AG04450 (cell line): ENCODE results near the gene NEGR1. TPM values are rescaled to one million over a fixed set of nuclear protein-coding genes. Genes with fewer than 3 reads are reported as not detected.

Experiments used
- CTCF ChIA-PET: fragments of 300-600, 350-600 bp; formaldehyde crosslinking; extraction: SDS; loops from one replicate; lab custom pipeline; 2022; ENCODE audit warnings: antibody characterized with exemption, inconsistent platforms; lab: Charles Lee
- POLR2A ChIA-PET: fragments of 350-600 bp; formaldehyde crosslinking; extraction: SDS; loops from one replicate; lab custom pipeline; 2021; ENCODE audit warnings: antibody characterized with exemption, inconsistent platforms; lab: Yijun Ruan, JAX
- DNase-seq: peaks from one replicate; pipeline ENCODE4 v3.0.0-alpha.2; 2011; ENCODE audit warnings: low read depth, low spot score
- H3K27ac ChIP-seq: one replicate; pipeline ENCODE4 v1.5.1; 2012; ENCODE audit warnings: low read depth, low read length, control low read depth
- H3K27me3 ChIP-seq: one replicate; pipeline ENCODE4 v1.6.0; 2012; ENCODE audit warnings: low read length; ENCODE audit not compliant: control insufficient read depth, insufficient read depth
- H3K4me3 ChIP-seq: 2 replicates; pipeline ENCODE4 v1.5.1; 2011; ENCODE audit warnings: mild to moderate bottlenecking, low read depth, low read length, control low read depth
- H3K9me3 ChIP-seq: 2 replicates; pipeline ENCODE4 v1.5.1; 2012; ENCODE audit warnings: low read length; ENCODE audit not compliant: control insufficient read depth, insufficient read depth
- polyA plus RNA-seq: library from polyadenylated mRNA; depleted of rRNA; stranded (reverse); fragments of >200 nt; gene quantifications from 2 replicates; pipeline ENCODE4 v1.2.3, GENCODE V29; 2011
- TF ChIP-seq, protein P1 (sequence below): IDR thresholded peaks from 2 replicates; pipeline ENCODE4 v1.5.1; 2011; ENCODE audit warnings: low read depth, low read length, control low read depth, inconsistent platforms

Gene NEGR1
- polyA plus RNA-seq, 1 experiment = 11.3 TPM

- CTCF ChIA-PET = interaction anchor here (1.9 kb wide), 1 partner anchor 26 kb away, joined by 6 read pairs; no protein-coding TSS in a partner anchor
- H3K4me3 ChIP-seq = no peak overlapping the region
- no peak overlapping the region for H3K27ac ChIP-seq
- POLR2A ChIA-PET = no interaction called here
- no peaks in the 10 kb centered on the region for H3K9me3 ChIP-seq
- no peak for DNase-seq
- TF ChIP-seq, protein P1, sequence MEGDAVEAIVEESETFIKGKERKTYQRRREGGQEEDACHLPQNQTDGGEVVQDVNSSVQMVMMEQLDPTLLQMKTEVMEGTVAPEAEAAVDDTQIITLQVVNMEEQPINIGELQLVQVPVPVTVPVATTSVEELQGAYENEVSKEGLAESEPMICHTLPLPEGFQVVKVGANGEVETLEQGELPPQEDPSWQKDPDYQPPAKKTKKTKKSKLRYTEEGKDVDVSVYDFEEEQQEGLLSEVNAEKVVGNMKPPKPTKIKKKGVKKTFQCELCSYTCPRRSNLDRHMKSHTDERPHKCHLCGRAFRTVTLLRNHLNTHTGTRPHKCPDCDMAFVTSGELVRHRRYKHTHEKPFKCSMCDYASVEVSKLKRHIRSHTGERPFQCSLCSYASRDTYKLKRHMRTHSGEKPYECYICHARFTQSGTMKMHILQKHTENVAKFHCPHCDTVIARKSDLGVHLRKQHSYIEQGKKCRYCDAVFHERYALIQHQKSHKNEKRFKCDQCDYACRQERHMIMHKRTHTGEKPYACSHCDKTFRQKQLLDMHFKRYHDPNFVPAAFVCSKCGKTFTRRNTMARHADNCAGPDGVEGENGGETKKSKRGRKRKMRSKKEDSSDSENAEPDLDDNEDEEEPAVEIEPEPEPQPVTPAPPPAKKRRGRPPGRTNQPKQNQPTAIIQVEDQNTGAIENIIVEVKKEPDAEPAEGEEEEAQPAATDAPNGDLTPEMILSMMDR = no peak
- H3K27me3 ChIP-seq = no peaks in the 10 kb centered on the region
Observed at GRCh38 chr1:72063364-72064044, 218.8 kb downstream of the NEGR1 start.

GRCh38 chr1:72062584-72062983 is 219.8 kb downstream of the NEGR1 start:
- POLR2A ChIA-PET = no interaction called here
- Histone ChIP-seq H3K4me3 (no peak overlapping the region), H3K27ac (no peak overlapping the region), H3K27me3 (no peaks in the 10 kb centered on the region), H3K9me3 (no peaks in the 10 kb centered on the region)
- TF ChIP-seq, protein P1 = no peak
- CTCF ChIA-PET = interaction anchor here (1.1 to 1.9 kb wide), 2 partner anchors 13 to 25 kb away, joined by 3 to 6 read pairs; no protein-coding TSS in a partner anchor
- DNase-seq = no peak

- no peak for DNase-seq
- CTCF ChIA-PET = interaction anchor here (2.0 kb wide), 1 partner anchor 23 kb away, joined by 8 read pairs; no protein-coding TSS in a partner anchor
- POLR2A ChIA-PET = no interaction called here
- Histone ChIP-seq H3K27ac (no peak overlapping the region), H3K4me3 (no peak overlapping the region), H3K27me3 (no peaks in the 10 kb centered on the region), H3K9me3 (no peaks in the 10 kb centered on the region)
- TF ChIP-seq, protein P1 = no peak
Observed at GRCh38 chr1:72060466-72061245, 221.7 kb downstream of the NEGR1 start.

DNA sequence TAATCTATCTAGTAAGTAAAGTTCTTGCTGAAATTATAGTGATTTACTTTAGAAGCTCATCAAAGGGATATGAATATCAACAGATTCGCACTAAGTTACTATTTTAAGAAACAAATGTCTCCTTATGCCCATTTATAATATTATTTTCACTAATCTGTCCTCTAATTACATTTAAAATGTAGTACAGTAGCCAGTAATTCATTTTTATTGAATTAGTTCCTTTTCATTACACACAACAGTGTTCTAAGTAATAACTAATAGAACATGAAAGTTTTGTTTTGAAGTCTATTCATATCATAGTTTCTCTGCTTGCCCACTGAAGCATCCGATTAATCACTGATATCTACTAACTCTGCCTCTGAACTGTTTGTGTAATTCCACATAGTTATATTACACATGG is 225.8 kb downstream of the NEGR1 start:
- TF ChIP-seq, protein P1 = no peak
- Histone ChIP-seq H3K4me3 (no peak overlapping the region), H3K27me3 (no peaks in the 10 kb centered on the region), H3K27ac (no peak overlapping the region), H3K9me3 (no peaks in the 10 kb centered on the region)
- ChIA-PET POLR2A (no interaction called here), CTCF (interaction anchor here (2.1 kb wide), 1 partner anchor 18 kb away, joined by 8 read pairs; no protein-coding TSS in a partner anchor)
- no peak for DNase-seq

- ChIA-PET POLR2A (no interaction called here), CTCF (interaction anchor here (1.6 kb wide), 1 partner anchor 14 kb away, joined by 6 read pairs; no protein-coding TSS in a partner anchor)
- Histone ChIP-seq H3K27ac (no peak overlapping the region), H3K27me3 (no peaks in the 10 kb centered on the region), H3K9me3 (no peaks in the 10 kb centered on the region), H3K4me3 (no peak overlapping the region)
- TF ChIP-seq, protein P1 = no peak
- no peak for DNase-seq
Observed at GRCh38 chr1:72051538-72051937, 230.8 kb downstream of the NEGR1 start.
